G401 (cell line): Measurements from ENCODE around the gene GOLGA8A. TPM values are rescaled to one million over a fixed set of nuclear protein-coding genes. Genes with fewer than 3 reads are reported as not detected.
"Not testable (repeated sequence)": the region's sequence is repeated elsewhere in the genome, so short reads cannot be mapped to it uniquely, and the experiment has no call there.

Source experiments
- DNase-seq: peaks from one replicate; pipeline ENCODE4 v3.0.0-alpha.2; 2015; ENCODE audit warnings: low spot score
- in situ Hi-C: cut with HindIII; loops from 2 replicates; pipeline ENCODE4 v1.10.0; 2016; ENCODE audit warnings: low sequenced_read_pairs, mixed read lengths
- total RNA-seq: library from RNA; depleted of rRNA; stranded (reverse); fragments of >200 nt; shearing (Covaris generic); gene quantifications from 2 replicates; pipeline ENCODE4 v1.2.3, GENCODE V29; 2014; rRNA removed

The GOLGA8A gene
- total RNA-seq, 1 experiment from 2014 or later, result 25.1 TPM

DNA sequence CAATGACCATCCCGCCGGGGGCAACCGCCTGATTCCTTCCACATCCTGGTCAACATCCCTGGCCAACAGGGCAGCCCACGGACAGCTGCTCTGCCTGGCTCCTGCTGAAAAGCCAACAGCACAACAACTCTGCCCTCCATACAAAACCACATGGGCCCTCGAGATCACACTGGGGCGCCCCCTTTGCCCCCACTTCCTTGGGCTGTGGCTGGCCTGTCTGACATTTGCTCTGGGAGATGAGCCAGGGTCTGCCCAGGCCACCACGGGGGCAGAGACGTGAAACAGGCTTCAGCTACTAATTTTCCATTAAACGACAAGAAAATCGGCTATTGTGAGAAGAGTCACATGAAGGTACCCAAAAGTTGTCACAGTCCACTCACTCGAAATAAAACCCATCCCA, 16.7 kb downstream of the GOLGA8A start:
- in situ Hi-C loops, DNase-seq: not testable (repeated sequence)

DNA sequence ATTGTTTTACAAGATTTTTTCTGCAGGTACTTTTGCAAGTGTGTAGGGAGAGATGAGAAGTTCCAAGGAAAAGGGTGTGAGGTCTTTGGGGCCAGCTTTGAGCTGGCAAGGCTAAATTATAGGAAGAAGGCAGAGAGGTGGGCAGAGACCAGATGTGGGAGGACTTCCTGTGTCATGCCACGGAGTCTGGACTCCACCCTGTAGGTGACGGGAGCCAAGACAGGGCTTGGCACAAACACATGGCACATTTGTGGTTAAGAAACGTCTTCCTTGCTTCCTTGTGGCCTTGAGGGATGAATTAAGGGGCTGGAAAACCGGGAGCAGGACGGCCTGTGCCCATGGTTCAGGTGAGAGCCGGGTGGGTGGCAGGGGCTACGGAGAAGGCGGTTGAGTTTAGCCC, 19.2 kb downstream of the GOLGA8A start:
- in situ Hi-C loops, DNase-seq: not testable (repeated sequence)

DNA sequence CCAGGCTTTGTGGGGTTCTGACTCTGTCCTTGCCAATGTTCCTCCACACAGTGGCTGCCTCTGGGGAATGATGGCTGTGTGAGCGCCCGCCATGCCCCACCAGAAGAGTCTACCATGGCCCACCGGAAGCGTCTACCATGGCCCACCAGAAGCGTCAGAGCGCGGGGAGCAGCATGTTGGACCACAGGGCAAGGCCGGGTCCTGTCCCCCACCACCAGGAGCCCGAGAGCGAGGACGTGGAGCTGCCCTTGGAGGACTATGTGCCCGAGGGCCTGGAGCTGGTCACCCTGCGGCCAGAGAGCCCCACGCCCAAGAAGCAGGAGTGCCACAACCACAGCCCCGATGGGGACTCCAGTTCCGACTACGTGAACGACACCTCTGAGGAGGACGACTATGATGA, 28.1 kb downstream of the GOLGA8A start:
- DNase-seq, in situ Hi-C loops: not testable (repeated sequence)

DNA sequence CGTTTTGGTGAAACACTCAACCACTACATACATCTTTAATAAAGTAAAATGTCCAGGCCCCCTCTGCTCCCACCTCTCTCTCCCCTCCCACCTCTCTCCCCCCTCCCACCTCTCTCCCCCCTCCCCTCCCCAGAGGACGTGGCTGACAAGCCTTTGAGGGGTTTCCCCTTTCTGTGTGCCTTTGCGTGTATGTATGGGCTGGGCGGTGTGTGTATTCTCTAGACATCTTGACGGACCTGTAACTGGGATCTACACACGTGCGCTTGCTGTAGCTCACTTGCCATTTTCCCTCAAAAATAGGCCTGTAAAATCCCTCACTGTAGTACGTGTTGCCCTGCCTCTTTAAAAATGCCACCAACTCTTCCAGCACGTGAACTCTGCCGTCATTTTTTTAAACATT, 28.6 kb downstream of the GOLGA8A start:
- in situ Hi-C loops, DNase-seq: not testable (repeated sequence)

DNA sequence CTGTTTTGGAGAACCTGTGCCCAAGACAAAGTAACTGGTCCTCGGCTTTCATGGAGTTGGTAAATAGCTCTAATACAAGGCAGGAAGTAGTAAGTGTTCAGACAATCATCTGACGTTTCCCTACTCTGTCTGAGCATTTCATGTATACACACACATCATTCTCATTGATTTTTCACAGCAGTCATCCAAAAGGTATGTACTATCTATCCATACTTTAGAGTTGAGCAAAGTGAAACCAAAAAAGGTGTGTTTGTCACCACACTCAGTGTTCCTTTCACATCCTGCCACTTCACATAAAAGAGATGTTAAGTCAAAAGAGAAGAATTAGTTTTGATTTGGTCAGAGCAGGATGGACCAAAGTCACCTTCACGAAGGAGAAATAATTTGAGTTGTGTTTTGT, 33.7 kb downstream of the GOLGA8A start:
- in situ Hi-C loops, DNase-seq: not testable (repeated sequence)

DNA sequence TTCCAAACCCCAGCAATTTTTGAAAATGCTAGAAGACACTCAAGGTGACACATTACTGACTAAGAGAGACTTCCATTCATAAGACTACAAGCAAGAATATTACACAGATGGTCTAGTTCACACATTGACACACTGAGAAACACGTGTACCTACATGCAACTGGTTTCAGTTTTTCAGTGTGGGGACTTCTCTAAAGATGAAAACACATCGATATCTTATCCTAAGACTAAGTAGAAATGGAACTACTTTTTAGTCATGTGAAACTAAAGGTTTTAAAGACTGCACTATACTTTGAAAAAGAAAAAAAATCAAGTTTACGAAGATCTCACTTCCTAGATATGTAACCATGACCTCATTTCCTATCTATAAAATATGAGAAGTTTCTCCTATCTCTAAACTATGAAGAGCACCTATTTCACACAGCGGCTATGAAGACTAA, 34.4 kb downstream of the GOLGA8A start:
- DNase-seq, in situ Hi-C loops: not testable (repeated sequence)

DNA sequence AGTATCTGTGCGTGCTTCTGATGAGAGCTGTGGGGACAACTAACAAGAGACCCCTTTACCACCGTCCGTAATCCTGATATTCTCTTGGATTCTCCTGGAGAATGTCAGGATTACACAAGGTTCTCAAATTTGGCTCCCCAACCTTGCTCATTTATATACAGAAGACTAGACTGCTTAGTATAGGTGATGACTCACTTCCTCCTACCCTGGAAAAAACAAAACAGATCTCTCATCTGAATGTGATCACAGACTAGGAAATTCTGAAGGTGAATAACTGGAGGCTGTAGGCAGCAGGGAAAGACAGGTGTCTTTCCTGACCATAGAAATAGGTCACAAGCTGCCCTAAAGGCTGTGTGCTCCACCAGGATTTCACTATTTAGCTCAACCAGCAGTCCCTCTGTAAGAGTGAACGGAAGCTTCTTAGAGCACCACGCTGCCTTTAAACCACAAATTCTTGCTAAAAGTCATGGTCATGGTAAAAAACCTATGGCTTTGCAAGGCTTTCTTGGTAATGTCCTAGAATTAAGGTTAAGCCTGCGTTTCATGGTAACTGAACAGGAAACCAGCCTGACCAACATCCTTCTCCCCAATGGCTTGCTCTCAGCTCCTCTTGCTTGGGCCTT, 39.9 kb downstream of the GOLGA8A start:
- DNase-seq, in situ Hi-C loops: not testable (repeated sequence)

DNA sequence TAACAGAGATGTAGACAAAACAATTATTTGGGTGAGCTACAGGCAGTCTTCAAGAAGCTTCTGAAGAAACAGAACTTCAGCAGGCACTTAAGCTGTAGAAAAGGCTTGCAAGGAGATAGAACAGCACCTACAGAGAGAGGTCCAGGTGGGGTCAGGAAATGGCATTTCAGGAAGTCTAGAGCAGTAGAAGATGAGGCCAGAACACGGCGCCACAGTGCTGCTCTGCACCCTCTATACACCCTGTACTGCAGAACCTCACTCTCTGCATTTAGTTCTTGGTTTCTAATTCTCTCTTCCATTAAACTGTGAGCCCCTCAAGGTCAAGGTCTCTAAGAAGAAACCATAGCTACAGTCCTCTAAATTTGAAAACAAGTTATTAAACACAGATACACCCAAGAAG, 44.6 kb downstream of the GOLGA8A start:
- DNase-seq, in situ Hi-C loops: not testable (repeated sequence)

DNA sequence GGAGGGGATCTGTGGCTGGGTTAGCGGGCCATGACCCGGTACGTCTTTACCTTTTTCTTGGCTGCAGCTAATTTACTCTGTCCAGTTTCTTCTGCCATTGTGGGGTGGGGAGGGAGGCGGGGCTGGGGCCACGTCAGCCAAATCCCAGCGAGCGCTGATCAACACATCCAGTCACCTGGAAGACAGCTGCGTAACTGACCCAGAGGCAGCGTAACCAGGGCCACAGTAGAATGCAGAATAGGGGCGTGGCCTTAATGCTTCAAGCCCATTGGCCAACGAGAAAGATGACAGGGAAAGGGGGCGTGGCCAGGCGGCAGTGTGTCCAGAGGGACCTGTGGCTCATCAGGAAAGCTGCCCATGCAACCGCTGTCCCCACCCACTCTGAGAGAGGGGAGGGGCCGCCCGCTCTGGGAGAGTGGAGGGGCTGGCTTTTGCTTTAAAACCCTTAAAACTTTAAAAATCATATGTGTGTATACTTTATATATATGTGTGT, 48.0 kb downstream of the GOLGA8A start:
- DNase-seq, in situ Hi-C loops: not testable (repeated sequence)

Other genes starting within 250 kb of the GOLGA8A start
- 60.6 and 75.6 TPM in 2 replicates for gene KATNBL1, start 227.7 kb downstream of the GOLGA8A start, total RNA-seq
- gene EMC4, start 212.8 kb downstream of the GOLGA8A start, total RNA-seq, result 202 TPM in 2 replicates
- gene SLC12A6, start 100.0 kb downstream of the GOLGA8A start, total RNA-seq, result 2.8 and 3.4 TPM in 2 replicates
- gene NOP10, start 94.7 kb downstream of the GOLGA8A start, total RNA-seq, result 291 and 354 TPM in 2 replicates
- not detected in 2 replicates for gene NUTM1, start 94.5 kb downstream of the GOLGA8A start, total RNA-seq
- gene LPCAT4, start 70.6 kb downstream of the GOLGA8A start, total RNA-seq, result 7.5 and 13.2 TPM in 2 replicates
- gene GOLGA8B, start 145.8 kb upstream of the GOLGA8A start, total RNA-seq, result 13.7 and 51.3 TPM in 2 replicates